Endothelial cell of umbilical vein (primary cell): Measurements from ENCODE around the gene TBCC. TPM values are rescaled to one million over a fixed set of nuclear protein-coding genes. Genes with fewer than 3 reads are reported as not detected.

ENCODE experiments used
- BruUV-seq: library from RNA; stranded (reverse); fragments of 400-500 nt; replicated peaks from 2 replicates; lab custom pipeline; 2021; lab: Mats Ljungman, UMichigan
- CTCF ChIA-PET: fragments of 300-600, 350-600 bp; sonication (Branson Sonifier 250); formaldehyde crosslinking; loops from one replicate; lab custom pipeline; 2021; ENCODE audit warnings: antibody characterized with exemption, inconsistent platforms; lab: Charles Lee
- POLR2A ChIA-PET: fragments of 300-600, 350-600 bp; sonication (Branson Sonifier 250); formaldehyde crosslinking; loops from one replicate; lab custom pipeline; 2021; ENCODE audit warnings: antibody characterized with exemption, inconsistent platforms; lab: Charles Lee
- DNase-seq: peaks from one replicate; pipeline ENCODE4 v3.0.0-alpha.2; 2011; ENCODE audit warnings: low read depth, low spot score
- FAIRE-seq: peaks from 2 replicates; lab custom pipeline; 2011; peaks lifted over from hg19 to GRCh38; lab: Jason Lieb, UNC
- H2AFZ ChIP-seq: 2 replicates; pipeline ENCODE4 v1.6.0; 2012; ENCODE audit warnings: low read depth, low read length, control low read depth, inconsistent platforms
- H3K27ac ChIP-seq: 2 replicates; pipeline ENCODE4 v1.5.1; 2011; ENCODE audit warnings: low read depth, mild to moderate bottlenecking, control low read depth, low read length, moderate library complexity; ENCODE audit not compliant: insufficient read depth
- H3K27me3 ChIP-seq, 2 experiments: 2 replicates each; pipeline versions ENCODE4 v1.6.0 to v1.6.1; 2011; ENCODE audit warnings: low read length in 2 of 2, mixed read lengths in 1 of 2; ENCODE audit not compliant: control insufficient read depth in 2 of 2, insufficient read depth in 2 of 2
- H3K36me3 ChIP-seq, 2 experiments: 2 replicates in 1 of 2; 3 replicates in 1 of 2; pipeline ENCODE4 v1.5.1; 2011; ENCODE audit warnings: low read length in 2 of 2, mild to moderate bottlenecking in 1 of 2, moderate library complexity in 1 of 2; ENCODE audit not compliant: control insufficient read depth in 2 of 2, insufficient read depth in 2 of 2; ENCODE audit errors: extremely low read depth in 1 of 2
- H3K4me1 ChIP-seq: 3 replicates; pipeline ENCODE4 v1.5.1; 2011; ENCODE audit warnings: mild to moderate bottlenecking, low read length; ENCODE audit not compliant: control insufficient read depth, insufficient read depth; ENCODE audit errors: extremely low read depth
- H3K4me2 ChIP-seq: 2 replicates; pipeline ENCODE4 v1.6.1; 2011; ENCODE audit warnings: low read length, control low read depth, mixed read lengths; ENCODE audit not compliant: insufficient read depth
- H3K4me3 ChIP-seq, 3 experiments: fragments of 200-600 bp in 1 of 3; sonication (generic), shearing (Covaris generic) in 1 of 3; replicated peaks in 1 of 3; 2 replicates each; pipeline ENCODE4 v1.5.1; 2011 to 2016; ENCODE audit warnings: control low read depth in 3 of 3, low read length in 3 of 3, mild to moderate bottlenecking in 2 of 3, inconsistent platforms in 1 of 3, low read depth in 1 of 3, moderate library complexity in 1 of 3; ENCODE audit not compliant: insufficient read depth in 1 of 3
- H3K79me2 ChIP-seq: 2 replicates; pipeline ENCODE4 v1.6.0; 2012; ENCODE audit warnings: low read length, inconsistent platforms; ENCODE audit not compliant: control insufficient read depth, insufficient read depth
- H3K9ac ChIP-seq: replicated peaks from 2 replicates; pipeline ENCODE3; 2011; ENCODE audit warnings: low read length, control low read depth; ENCODE audit not compliant: insufficient read depth; ENCODE audit errors: extremely low read depth
- H3K9me1 ChIP-seq: replicated peaks from 3 replicates; pipeline ENCODE4 v1.6.0; 2011; ENCODE audit warnings: mild to moderate bottlenecking, low read length; ENCODE audit not compliant: control insufficient read depth, insufficient read depth; ENCODE audit errors: extremely low read depth
- H3K9me3 ChIP-seq: replicated peaks from 2 replicates; pipeline ENCODE4 v1.5.1; 2012; ENCODE audit warnings: low read length, inconsistent platforms; ENCODE audit not compliant: control insufficient read depth, insufficient read depth
- H4K20me1 ChIP-seq: replicated peaks from 2 replicates; pipeline ENCODE3; 2011; ENCODE audit warnings: mild to moderate bottlenecking, low read length; ENCODE audit not compliant: control insufficient read depth, insufficient read depth; ENCODE audit errors: extremely low read depth
- EZH2 ChIP-seq: IDR thresholded peaks from 2 replicates; pipeline ENCODE4 v1.6.1; 2012; ENCODE audit warnings: borderline replicate concordance, low read depth, mild to moderate bottlenecking, moderate library complexity, low read length, inconsistent platforms; ENCODE audit not compliant: severe bottlenecking
- FOS ChIP-seq: IDR thresholded peaks from 2 replicates; pipeline ENCODE4 v1.6.1; 2011; ENCODE audit warnings: mild to moderate bottlenecking, low read length, moderate library complexity, borderline replicate concordance; ENCODE audit not compliant: insufficient read depth
- GATA2 ChIP-seq: IDR thresholded peaks from 2 replicates; pipeline ENCODE4 v1.7.0; 2011; ENCODE audit warnings: low read depth, mild to moderate bottlenecking, moderate library complexity, mixed read lengths, low read length; ENCODE audit not compliant: insufficient read length, insufficient read depth
- JUN ChIP-seq: IDR thresholded peaks from 2 replicates; pipeline ENCODE4 v1.6.1; 2011; ENCODE audit warnings: borderline replicate concordance, low read depth; ENCODE audit not compliant: insufficient read length, insufficient read depth
- MYC ChIP-seq: IDR thresholded peaks from one replicate; pipeline ENCODE4 v1.6.1; 2011; ENCODE audit warnings: mild to moderate bottlenecking, low read depth, low read length
- POLR2A ChIP-seq: IDR thresholded peaks from 2 replicates; pipeline ENCODE4 v1.6.1; 2012; ENCODE audit warnings: low read depth, mild to moderate bottlenecking, control low read depth, low read length
- POLR2AphosphoS5 ChIP-seq: IDR thresholded peaks from 2 replicates; pipeline ENCODE4 v1.6.1; 2012; ENCODE audit warnings: low read depth, mild to moderate bottlenecking, control low read depth, low read length, moderate library complexity; ENCODE audit not compliant: insufficient read depth
- dilution Hi-C: fragments of 300-500 bp; cut with MboI; formaldehyde crosslinking; loops from one replicate; pipeline ENCODE4 v1.15.0; 2019; ENCODE audit warnings: low sequenced_read_pairs; ENCODE audit not compliant: extremely low pct_ligation_motif_present
- intact Hi-C: fragments of 100-400 bp; cut with micrococcal nuclease; formaldehyde crosslinking; loops from one replicate; pipeline ENCODE4 v1.10.0; 2022
- polyA plus RNA-seq, 4 experiments: library from polyadenylated mRNA; depleted of rRNA in 3 of 4; stranded (reverse) in 3 of 4; unstranded in 1 of 4; fragments of >200 nt; gene quantifications; 2 replicates each; pipeline versions ENCODE4 v1.2.1 to v1.2.3, GENCODE V29; 2011 to 2012; ENCODE audit warnings: missing spikeins in 1 of 4
- total RNA-seq: library from RNA; stranded (reverse); gene quantifications from 2 replicates; pipeline ENCODE4 v1.2.3, GENCODE V29; 2021
- TF ChIP-seq, protein P1 (sequence below), 2 donors: IDR thresholded peaks; 1 replicate in 1 of 2; 2 replicates in 1 of 2; pipeline ENCODE4 v1.5.1; 2011; ENCODE audit warnings: low read length in 2 of 2, mild to moderate bottlenecking in 2 of 2, moderate library complexity in 2 of 2, control low read depth in 1 of 2, inconsistent platforms in 1 of 2, low read depth in 1 of 2; ENCODE audit not compliant: insufficient read depth in 1 of 2; ENCODE audit errors: extremely low read depth in 1 of 2
- TF ChIP-seq, protein P2 (sequence below): IDR thresholded peaks from 2 replicates; pipeline ENCODE4 v1.6.1; 2011; ENCODE audit not compliant: insufficient read depth, insufficient read length

The TBCC gene
- total and polyA plus RNA-seq, 2 donors (not counting 3 experiments of a cell fraction or from before 2014, with no cell fraction given), result 15.9 to 19.1 TPM

DNA sequence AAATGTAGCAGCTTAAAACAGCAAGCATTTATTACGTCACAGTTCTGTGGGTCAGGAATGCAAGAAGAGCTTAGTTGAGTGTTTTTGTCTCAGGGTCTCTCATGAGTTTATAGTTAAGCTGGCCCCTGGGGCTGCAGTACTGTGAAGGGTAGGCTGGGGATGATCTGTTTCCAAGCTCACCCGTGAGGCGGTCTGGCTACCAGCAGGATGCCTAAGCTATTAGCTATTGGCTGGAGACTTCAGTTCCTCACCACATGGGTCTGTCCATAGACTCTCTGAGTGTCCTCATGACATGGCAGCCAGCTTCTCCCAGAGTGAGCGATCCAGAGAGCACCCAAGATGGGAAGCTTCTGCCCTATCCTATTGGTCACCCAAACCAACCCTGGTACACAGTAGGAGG lies 23.1 kb upstream of the TBCC start:
- Histone ChIP-seq H3K27me3 (no peaks in the 10 kb centered on the region), H2AFZ (no peak overlapping the region), H3K4me2 (no peak overlapping the region), H3K4me3 (no peak overlapping the region), H3K9me1 (no peaks in the 10 kb centered on the region), H3K79me2 (no peaks in the 10 kb centered on the region), H3K9me3 (no peaks in the 10 kb centered on the region), H3K4me1 (peaks cover 16% of the 10 kb centered on the region), H3K9ac (no peak overlapping the region), H3K27ac (no peak overlapping the region), H3K36me3 (no peaks in the 10 kb centered on the region), H4K20me1 (no peaks in the 10 kb centered on the region)
- CTCF ChIA-PET, result interaction anchor here (0.8 to 1.7 kb wide), 4 partner anchors 9 to 43 kb away, joined by 3 to 6 read pairs (median 4); partner anchors contain the start of genes BICRAL and TBCC
- no peak for TF ChIP-seq FOS
- TF ChIP-seq GATA2, result no peak
- no peak for TF ChIP-seq POLR2A
- TF ChIP-seq, protein P1, sequence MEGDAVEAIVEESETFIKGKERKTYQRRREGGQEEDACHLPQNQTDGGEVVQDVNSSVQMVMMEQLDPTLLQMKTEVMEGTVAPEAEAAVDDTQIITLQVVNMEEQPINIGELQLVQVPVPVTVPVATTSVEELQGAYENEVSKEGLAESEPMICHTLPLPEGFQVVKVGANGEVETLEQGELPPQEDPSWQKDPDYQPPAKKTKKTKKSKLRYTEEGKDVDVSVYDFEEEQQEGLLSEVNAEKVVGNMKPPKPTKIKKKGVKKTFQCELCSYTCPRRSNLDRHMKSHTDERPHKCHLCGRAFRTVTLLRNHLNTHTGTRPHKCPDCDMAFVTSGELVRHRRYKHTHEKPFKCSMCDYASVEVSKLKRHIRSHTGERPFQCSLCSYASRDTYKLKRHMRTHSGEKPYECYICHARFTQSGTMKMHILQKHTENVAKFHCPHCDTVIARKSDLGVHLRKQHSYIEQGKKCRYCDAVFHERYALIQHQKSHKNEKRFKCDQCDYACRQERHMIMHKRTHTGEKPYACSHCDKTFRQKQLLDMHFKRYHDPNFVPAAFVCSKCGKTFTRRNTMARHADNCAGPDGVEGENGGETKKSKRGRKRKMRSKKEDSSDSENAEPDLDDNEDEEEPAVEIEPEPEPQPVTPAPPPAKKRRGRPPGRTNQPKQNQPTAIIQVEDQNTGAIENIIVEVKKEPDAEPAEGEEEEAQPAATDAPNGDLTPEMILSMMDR (IDR thresholded peaks at IDR 0.05; ENCODE audit: extremely low read depth in 1 of 2, insufficient read depth in 1 of 2, low read depth in 1 of 2, low read length in 2 of 2), result no peak
- TF ChIP-seq JUN, result no peak
- TF ChIP-seq MYC, result no peak
- no peak for TF ChIP-seq POLR2AphosphoS5
- TF ChIP-seq, protein P2, sequence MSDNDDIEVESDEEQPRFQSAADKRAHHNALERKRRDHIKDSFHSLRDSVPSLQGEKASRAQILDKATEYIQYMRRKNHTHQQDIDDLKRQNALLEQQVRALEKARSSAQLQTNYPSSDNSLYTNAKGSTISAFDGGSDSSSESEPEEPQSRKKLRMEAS, result no peak
- TF ChIP-seq EZH2, result no peak
- FAIRE-seq (no peak), DNase-seq (no peak)
- BruUV-seq, result no TSS peak
- dilution Hi-C loops (no loop called here), intact Hi-C loops (no loop called here)
- POLR2A ChIA-PET, result interaction anchor here (0.6 to 1.4 kb wide), 2 partner anchors 13 to 40 kb away, joined by 3 to 8 read pairs; partner anchors contain the start of gene BICRAL
